Ishikawa (cell line): ENCODE results near the gene MYH3.

ENCODE experiments used
- CEBPB ChIP-seq: IDR thresholded peaks from 2 replicates; pipeline ENCODE4 v1.6.1; 2012
- CREB1 ChIP-seq: IDR thresholded peaks from 2 replicates; pipeline ENCODE4 v1.6.1; 2012; ENCODE audit warnings: low read depth
- EGR1 ChIP-seq: IDR thresholded peaks from 2 replicates; pipeline ENCODE4 v1.6.1; 2012
- EP300 ChIP-seq: IDR thresholded peaks from 2 replicates; pipeline ENCODE4 v1.6.1; 2012; ENCODE audit warnings: borderline replicate concordance
- FOXM1 ChIP-seq: IDR thresholded peaks from 2 replicates; pipeline ENCODE4 v1.6.1; 2012; ENCODE audit warnings: low read depth, borderline replicate concordance
- NFIC ChIP-seq: IDR thresholded peaks from 2 replicates; pipeline ENCODE4 v1.6.1; 2012
- RAD21 ChIP-seq: IDR thresholded peaks from 2 replicates; pipeline ENCODE4 v1.6.1; 2012; ENCODE audit warnings: low read depth
- TAF1 ChIP-seq: IDR thresholded peaks from 2 replicates; pipeline ENCODE4 v1.6.1; 2012; ENCODE audit warnings: low read depth, mild to moderate bottlenecking
- TCF12 ChIP-seq: IDR thresholded peaks from 2 replicates; pipeline ENCODE4 v1.6.1; 2012; ENCODE audit warnings: low read depth
- TEAD4 ChIP-seq: IDR thresholded peaks from 2 replicates; pipeline ENCODE4 v1.6.1; 2012
- YY1 ChIP-seq: IDR thresholded peaks from 2 replicates; pipeline ENCODE4 v1.6.1; 2012; ENCODE audit warnings: low read depth
- ZBTB7A ChIP-seq: IDR thresholded peaks from 2 replicates; pipeline ENCODE4 v1.6.1; 2012; ENCODE audit warnings: low read depth
- TF ChIP-seq, protein P1 (sequence below): IDR thresholded peaks from 2 replicates; pipeline ENCODE4 v1.6.1; 2012; ENCODE audit warnings: low read depth, mild to moderate bottlenecking
- TF ChIP-seq, protein P2 (sequence below): IDR thresholded peaks from 2 replicates; pipeline ENCODE4 v1.6.1; 2012
- TF ChIP-seq, protein P3 (sequence below): IDR thresholded peaks from 2 replicates; pipeline ENCODE4 v1.6.1; 2012

MYH3 gene

DNA sequence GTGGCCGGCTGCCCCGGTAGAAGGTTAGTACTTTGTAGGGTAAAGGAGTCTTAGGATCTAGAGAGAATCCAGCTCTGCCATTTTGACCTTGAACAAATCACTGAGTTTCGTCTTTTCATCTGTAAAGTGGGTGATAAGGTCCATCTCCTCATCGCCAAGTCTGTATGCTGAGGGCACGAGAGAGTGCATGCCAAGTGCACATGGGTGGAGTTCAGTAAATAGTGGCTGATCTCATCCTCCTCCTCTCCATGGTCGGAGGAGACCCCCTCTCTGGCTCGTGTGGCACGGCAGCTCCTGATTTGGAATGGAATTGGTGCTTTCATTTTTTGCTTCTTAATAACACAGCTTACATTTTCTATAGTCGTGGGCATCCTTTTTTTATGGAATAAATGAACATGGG lies 30.7 kb downstream of the MYH3 start:
- TF ChIP-seq, protein P1, sequence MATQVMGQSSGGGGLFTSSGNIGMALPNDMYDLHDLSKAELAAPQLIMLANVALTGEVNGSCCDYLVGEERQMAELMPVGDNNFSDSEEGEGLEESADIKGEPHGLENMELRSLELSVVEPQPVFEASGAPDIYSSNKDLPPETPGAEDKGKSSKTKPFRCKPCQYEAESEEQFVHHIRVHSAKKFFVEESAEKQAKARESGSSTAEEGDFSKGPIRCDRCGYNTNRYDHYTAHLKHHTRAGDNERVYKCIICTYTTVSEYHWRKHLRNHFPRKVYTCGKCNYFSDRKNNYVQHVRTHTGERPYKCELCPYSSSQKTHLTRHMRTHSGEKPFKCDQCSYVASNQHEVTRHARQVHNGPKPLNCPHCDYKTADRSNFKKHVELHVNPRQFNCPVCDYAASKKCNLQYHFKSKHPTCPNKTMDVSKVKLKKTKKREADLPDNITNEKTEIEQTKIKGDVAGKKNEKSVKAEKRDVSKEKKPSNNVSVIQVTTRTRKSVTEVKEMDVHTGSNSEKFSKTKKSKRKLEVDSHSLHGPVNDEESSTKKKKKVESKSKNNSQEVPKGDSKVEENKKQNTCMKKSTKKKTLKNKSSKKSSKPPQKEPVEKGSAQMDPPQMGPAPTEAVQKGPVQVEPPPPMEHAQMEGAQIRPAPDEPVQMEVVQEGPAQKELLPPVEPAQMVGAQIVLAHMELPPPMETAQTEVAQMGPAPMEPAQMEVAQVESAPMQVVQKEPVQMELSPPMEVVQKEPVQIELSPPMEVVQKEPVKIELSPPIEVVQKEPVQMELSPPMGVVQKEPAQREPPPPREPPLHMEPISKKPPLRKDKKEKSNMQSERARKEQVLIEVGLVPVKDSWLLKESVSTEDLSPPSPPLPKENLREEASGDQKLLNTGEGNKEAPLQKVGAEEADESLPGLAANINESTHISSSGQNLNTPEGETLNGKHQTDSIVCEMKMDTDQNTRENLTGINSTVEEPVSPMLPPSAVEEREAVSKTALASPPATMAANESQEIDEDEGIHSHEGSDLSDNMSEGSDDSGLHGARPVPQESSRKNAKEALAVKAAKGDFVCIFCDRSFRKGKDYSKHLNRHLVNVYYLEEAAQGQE = no peak
- TF ChIP-seq EP300 (no peak), ZBTB7A (no peak), CREB1 (no peak), TAF1 (no peak)

DNA sequence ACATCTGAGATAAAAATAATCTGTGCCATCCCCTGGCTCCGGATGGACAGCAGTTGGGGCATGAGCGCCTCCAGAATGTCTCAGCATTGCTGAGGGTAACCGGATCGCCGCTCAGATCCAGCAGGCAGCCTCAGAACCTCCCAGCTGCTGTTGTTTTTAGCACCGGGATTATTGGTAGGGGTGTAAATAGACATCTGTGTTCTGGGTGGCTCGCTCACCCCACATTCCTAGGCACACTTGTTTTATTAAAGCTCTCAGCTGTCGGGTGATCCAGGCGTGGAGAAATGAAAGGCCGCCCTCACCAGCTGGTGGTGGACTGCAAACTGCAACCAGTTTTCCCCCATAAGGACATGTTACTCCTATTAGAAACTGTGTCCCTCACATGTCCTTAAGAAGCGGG lies 32.1 kb downstream of the MYH3 start:
- TF ChIP-seq TEAD4 (no peak), EP300 (no peak), CEBPB (no peak), CREB1 (no peak), TCF12 (no peak), FOXM1 (no peak), NFIC (no peak), RAD21 (no peak), YY1 (no peak), TAF1 (no peak), EGR1 (no peak), ZBTB7A (no peak)
- TF ChIP-seq, protein P1 = no peak
- TF ChIP-seq, protein P2, sequence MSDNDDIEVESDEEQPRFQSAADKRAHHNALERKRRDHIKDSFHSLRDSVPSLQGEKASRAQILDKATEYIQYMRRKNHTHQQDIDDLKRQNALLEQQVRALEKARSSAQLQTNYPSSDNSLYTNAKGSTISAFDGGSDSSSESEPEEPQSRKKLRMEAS = no peak
- TF ChIP-seq, protein P3, sequence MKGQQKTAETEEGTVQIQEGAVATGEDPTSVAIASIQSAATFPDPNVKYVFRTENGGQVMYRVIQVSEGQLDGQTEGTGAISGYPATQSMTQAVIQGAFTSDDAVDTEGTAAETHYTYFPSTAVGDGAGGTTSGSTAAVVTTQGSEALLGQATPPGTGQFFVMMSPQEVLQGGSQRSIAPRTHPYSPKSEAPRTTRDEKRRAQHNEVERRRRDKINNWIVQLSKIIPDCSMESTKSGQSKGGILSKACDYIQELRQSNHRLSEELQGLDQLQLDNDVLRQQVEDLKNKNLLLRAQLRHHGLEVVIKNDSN = no peak

- TF ChIP-seq RAD21 (no peak), TEAD4 (no peak), YY1 (no peak), TAF1 (no peak), ZBTB7A (no peak), TCF12 (no peak), EP300 (no peak), EGR1 (no peak), CREB1 (no peak), CEBPB (no peak), FOXM1 (no peak), NFIC (no peak)
- TF ChIP-seq, protein P3 = no peak
- TF ChIP-seq, protein P2 = no peak
- TF ChIP-seq, protein P1 = no peak
These were observed 33.3 kb downstream of the MYH3 start for GRCh38 chr17:10623737-10624338.

DNA sequence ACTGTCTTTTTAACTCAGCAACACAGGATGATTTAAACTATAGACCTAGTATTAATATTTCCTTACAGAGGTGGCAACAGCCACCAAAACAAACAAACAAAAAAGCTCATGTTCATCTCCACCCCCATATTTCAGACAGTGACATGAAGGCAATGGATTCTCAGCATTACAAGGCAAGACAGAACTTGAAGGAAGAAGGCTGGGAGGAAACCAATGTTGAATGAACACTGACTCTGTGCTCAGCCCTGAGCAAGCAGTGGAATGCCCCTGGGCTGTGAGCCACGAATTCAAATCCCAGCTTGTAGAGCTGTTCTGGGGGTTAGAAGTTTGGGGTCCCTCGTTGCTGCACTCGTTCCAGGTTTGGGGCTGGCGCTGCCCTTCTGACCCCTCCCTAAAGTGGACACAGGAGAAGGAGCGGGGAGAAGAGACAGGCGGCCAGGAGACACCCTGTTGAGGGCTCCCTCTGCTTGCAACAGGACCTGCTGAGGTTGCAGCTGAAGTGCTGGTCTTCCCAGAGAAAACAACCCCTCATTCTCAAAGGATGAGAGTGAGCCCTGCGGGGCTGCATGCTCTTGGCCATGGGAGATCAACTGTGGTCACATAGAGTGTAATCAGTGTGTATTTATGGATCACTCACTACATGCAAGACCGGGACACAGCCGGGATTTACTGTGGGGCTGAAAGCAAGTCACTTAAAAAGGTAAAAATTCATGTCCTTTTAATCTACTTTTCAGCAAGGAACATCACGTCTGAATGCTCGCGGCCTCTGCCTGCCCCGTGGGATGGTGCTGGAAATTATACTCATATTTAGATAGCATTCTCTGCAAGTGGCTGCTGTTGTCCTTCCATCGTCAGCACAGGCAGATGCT lies 34.3 kb downstream of the MYH3 start:
- no peak for TF ChIP-seq RAD21
- TF ChIP-seq CEBPB = no peak
- TF ChIP-seq, protein P2 = no peak
- TF ChIP-seq ZBTB7A = no peak
- no peak for TF ChIP-seq TEAD4
